Mucosa of rectum (tissue), 2 donors: Measurements from ENCODE around the gene TAGLN3.
A peak's percentile ranks its signal among the peaks of the same experiment; 100 is the strongest.
"Not testable (repeated sequence)": the region's sequence is repeated elsewhere in the genome, so short reads cannot be mapped to it uniquely, and the experiment has no call there.

Experiments used
- H3K27ac ChIP-seq, 2 donors: one replicate each; pipeline ENCODE4 v1.7.0; 2013; ENCODE audit warnings: inconsistent platforms in 2 of 2, low read depth in 2 of 2, low read length in 2 of 2
- H3K27me3 ChIP-seq, 2 donors: one replicate each; pipeline ENCODE4 v1.7.0; 2013; ENCODE audit warnings: low read length in 2 of 2; ENCODE audit not compliant: control insufficient read depth in 2 of 2, insufficient read depth in 2 of 2
- H3K36me3 ChIP-seq, 2 donors: one replicate each; pipeline ENCODE4 v1.7.0; 2013; ENCODE audit warnings: low read length in 2 of 2; ENCODE audit not compliant: control insufficient read depth in 2 of 2, insufficient read depth in 2 of 2
- H3K4me1 ChIP-seq, 2 donors: one replicate each; pipeline ENCODE4 v1.7.0; 2013; ENCODE audit warnings: low read length in 2 of 2, mild to moderate bottlenecking in 1 of 2; ENCODE audit not compliant: control insufficient read depth in 2 of 2, insufficient read depth in 2 of 2
- H3K4me3 ChIP-seq, 2 donors: one replicate each; pipeline ENCODE4 v1.7.0; 2013; ENCODE audit warnings: low read length in 2 of 2
- H3K9ac ChIP-seq, 2 donors: one replicate each; pipeline ENCODE4 v1.7.0; 2013; ENCODE audit warnings: low read length in 2 of 2, low read depth in 1 of 2, mild to moderate bottlenecking in 1 of 2
- H3K9me3 ChIP-seq, 2 donors: one replicate each; pipeline ENCODE4 v1.7.0; 2013; ENCODE audit warnings: low read length in 2 of 2; ENCODE audit not compliant: control insufficient read depth in 2 of 2
- donor health status: healthy.
- donor health status: Normal muscosa, but diverticular disease.

The TAGLN3 gene

DNA sequence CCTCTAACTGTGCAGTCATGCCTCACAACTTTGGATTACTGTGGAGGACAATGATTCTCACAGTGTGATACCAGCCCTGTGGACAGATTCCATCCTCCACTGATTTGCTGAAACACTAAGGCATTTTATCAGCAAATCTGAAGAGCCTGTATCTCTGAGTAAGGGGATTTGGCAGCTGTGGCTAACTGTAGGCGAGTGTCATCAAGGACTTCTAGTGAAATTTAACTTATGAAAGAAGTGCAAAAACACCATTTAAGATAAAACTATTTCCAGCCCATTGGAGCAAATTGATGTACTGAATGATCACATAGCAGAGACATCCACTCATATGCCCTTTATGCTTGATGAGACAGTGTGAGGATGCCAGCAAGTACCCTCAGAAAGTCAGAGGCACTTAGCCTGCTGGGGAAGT, 22.0 kb downstream of the TAGLN3 start:
- Histone ChIP-seq H3K9ac (no peak overlapping the region), H3K4me1 (no peaks in the 10 kb centered on the region), H3K27ac (no peak overlapping the region), H3K9me3 (no peaks in the 10 kb centered on the region), H3K36me3 (no peaks in the 10 kb centered on the region), H3K27me3 (no peaks in the 10 kb centered on the region), H3K4me3 (no peak overlapping the region)

DNA sequence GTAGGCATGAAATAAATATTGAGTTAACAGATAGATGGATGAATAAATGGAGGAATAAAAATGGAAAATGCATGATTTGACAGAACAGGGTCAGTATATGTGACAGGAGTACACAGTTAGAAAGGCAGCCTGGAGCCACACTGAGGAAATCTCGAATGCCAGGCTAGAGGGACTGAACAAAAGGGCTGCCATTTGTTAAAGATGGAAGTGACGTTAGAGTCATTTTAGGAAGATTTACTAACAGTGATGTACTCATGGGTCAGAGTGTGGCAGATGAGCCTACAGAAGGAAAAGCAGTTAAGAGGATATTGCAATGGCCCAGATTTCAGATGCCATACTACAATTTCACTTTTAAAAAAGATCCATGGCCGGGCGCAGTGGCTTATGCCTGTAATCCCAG, 28.4 kb downstream of the TAGLN3 start:
- H3K4me3 ChIP-seq: no peak overlapping the region
- H3K36me3 ChIP-seq: no peaks in the 10 kb centered on the region
- no peaks in the 10 kb centered on the region for H3K27me3 ChIP-seq
- H3K4me1 ChIP-seq: no peaks in the 10 kb centered on the region
- no peaks in the 10 kb centered on the region for H3K9me3 ChIP-seq
- H3K9ac ChIP-seq: no peak overlapping the region
- no peak overlapping the region for H3K27ac ChIP-seq

DNA sequence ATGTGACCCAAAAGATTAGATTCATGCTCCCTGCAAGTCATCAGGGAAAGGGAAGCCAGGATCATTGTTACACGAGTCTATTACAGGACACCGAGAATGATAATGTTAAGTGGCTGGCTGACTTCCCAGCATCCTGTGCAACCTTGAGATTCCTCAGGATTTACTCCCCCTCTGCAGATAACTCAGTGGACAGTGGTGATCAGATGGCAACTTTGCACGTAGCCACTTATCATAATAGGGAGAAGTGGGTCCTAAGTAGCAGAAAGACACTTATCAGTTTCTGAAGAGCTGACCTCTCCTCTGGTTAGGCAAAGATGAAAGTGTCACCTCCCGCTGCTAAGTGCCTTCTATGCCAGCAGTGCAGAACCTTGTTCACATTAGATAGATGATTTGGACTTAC, 29.1 kb downstream of the TAGLN3 start:
- H3K4me1 ChIP-seq: no peaks in the 10 kb centered on the region
- H3K4me3 ChIP-seq: no peak overlapping the region
- no peaks in the 10 kb centered on the region for H3K36me3 ChIP-seq
- no peaks in the 10 kb centered on the region for H3K27me3 ChIP-seq
- H3K9me3 ChIP-seq: no peaks in the 10 kb centered on the region
- H3K9ac ChIP-seq: no peak overlapping the region
- H3K27ac ChIP-seq: no peak overlapping the region

DNA sequence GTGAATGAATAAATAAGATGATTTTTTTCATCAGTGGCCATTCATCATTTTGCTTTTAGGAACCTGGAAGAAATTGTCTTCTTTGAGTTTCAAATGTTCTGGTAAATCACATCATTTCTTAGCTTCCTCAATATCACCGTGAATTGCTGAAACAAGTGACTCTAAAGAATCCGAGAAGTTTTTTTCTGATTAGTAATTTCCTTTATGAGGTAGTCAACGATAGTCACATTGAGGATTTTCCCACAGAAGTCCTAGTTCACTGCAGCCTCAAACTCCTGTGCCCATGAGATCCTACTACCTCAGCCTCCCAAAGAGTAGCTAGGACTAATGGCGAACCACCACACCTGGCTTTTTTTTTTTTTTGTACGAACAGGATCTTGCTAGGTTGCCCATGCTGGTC, 32.2 kb downstream of the TAGLN3 start:
- Histone ChIP-seq H3K9me3 (no peaks in the 10 kb centered on the region), H3K36me3 (no peaks in the 10 kb centered on the region), H3K4me3 (no peak overlapping the region), H3K9ac (no peak overlapping the region), H3K4me1 (no peaks in the 10 kb centered on the region), H3K27ac (no peak overlapping the region), H3K27me3 (no peaks in the 10 kb centered on the region)

DNA sequence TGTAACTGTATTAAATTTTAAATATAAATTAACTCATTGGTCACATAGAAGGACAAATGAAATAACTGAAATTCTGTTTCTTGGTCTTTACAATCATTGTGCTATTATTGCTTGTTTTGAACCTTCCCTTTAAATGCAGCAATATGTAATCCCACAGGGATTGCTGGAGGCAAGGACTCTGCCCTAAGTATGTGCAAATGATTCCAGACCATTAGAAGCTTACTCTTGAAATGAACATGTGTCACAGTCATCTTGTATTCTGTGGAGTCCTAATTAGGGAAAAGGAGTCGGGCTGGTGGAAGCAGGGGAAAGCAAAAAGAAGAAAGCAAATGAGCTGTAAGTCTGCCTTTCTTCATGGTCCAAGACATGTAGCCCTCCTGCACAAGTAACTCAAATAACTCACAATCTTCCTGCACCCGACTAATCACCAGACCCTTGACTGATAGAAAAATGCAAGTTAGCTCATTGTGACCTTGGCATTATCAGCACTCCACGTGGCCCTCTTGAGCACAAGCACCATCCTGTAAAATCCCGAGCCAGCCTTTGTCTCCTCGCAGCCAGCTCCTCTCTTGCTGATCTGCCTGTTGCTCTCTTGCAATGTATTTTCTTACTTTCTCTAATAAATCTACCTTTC, 33.5 kb downstream of the TAGLN3 start:
- Histone ChIP-seq H3K4me3 (no peak overlapping the region), H3K4me1 (no peaks in the 10 kb centered on the region), H3K27ac (no peak overlapping the region), H3K9ac (no peak overlapping the region), H3K9me3 (no peaks in the 10 kb centered on the region), H3K36me3 (no peaks in the 10 kb centered on the region), H3K27me3 (no peaks in the 10 kb centered on the region)

DNA sequence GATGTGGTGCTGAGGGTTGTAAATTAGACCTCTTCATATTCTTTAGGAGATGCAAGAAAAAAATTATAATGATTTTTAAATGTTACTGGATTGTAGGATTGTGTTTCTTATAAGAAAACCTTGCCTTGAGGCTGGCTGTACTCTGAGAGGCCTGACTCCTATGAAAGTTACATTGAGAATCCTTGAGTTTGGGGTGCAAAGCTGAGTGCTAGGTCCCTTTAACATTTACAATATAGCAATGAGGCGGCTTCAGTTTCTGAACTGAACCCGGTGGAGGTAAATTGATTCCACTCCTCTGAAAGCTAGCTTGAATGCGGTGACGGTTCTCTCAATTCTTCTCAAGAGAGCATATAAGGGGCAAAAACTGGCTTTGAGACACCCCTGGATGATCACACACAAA, 35.7 kb downstream of the TAGLN3 start, which contains the start of gene TMPRSS7:
TSS of gene TMPRSS7 (plus strand) at position 301 of the 400 bp plus-strand sequence. CDS start 110 bp downstream, outside the sequence.
- no peaks in the 10 kb centered on the region for H3K4me1 ChIP-seq
- no peaks in the 10 kb centered on the region for H3K27me3 ChIP-seq
- no peak within 1 kb of the TSS for H3K27ac ChIP-seq
- H3K9me3 ChIP-seq: no peaks in the 10 kb centered on the region
- H3K4me3 ChIP-seq: no peak within 1 kb of the TSS
- H3K36me3 ChIP-seq: no peaks in the 10 kb centered on the region
- H3K9ac ChIP-seq: no peak within 1 kb of the TSS

DNA sequence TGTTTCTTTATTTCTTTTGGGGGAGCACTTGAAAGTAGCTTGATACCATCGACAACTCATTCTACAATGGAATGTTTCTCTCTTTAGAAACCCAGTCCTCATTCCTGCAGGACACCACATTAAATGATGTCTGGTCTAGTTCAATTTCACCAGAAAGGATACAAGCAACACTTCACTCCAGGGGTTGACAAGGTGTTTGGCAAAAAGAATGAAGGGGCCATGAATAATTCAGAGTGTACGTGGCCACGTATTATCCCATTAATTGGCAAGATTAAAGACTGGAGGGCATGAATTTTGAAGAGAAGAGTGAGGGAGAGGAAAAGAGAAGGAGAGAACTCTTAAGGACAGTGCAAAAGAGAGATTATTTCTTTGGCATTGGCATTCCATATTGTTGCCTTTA, 36.5 kb downstream of the TAGLN3 start:
- no peak overlapping the region for H3K9ac ChIP-seq
- H3K27ac ChIP-seq: no peak overlapping the region
- H3K27me3 ChIP-seq: no peaks in the 10 kb centered on the region
- no peaks in the 10 kb centered on the region for H3K9me3 ChIP-seq
- H3K36me3 ChIP-seq: no peaks in the 10 kb centered on the region
- no peaks in the 10 kb centered on the region for H3K4me1 ChIP-seq
- no peak overlapping the region for H3K4me3 ChIP-seq

DNA sequence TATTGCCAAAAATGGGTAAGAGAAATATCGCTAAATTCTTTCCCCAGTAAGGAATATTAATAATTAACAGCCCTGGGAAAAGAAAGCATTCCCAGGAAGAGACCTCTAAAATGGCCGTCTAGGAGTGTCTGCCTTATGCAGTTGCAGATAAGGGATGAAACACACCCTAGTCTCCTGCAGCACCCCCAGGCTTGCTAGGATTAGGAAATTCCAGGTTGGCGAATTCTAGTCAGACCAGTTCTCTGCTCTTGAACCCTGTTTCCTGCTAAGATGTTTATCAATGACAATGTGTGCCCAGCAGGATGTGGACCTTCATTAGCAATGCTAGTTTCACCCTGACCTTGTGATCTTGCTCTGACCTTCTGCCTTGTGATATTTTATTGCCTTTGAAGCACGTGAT, 38.5 kb downstream of the TAGLN3 start:
- not testable (repeated sequence) for H3K36me3 ChIP-seq, H3K4me3 ChIP-seq, H3K27ac ChIP-seq, H3K9ac ChIP-seq, H3K4me1 ChIP-seq, H3K9me3 ChIP-seq, H3K27me3 ChIP-seq

DNA sequence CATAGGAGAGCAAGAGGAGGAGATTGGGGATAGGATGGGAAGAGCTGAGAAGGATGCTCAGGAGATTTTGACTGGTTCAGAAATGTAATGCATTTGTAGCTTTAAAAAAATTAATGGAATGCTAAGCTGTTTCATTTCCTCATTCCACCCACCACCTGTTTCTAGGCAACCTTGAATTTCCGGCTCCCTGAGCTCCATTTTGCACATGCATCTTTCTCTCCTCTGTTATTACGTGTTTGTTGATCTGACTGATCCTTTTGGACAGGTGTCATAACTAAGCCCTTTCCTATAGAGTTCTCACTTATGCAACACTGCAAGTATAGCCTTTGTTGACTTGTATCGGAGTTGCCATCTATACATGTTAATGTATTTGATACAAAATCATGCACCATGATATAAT, 40.1 kb downstream of the TAGLN3 start:
- no peaks in the 10 kb centered on the region for H3K4me1 ChIP-seq
- H3K9ac ChIP-seq: no peak overlapping the region
- H3K36me3 ChIP-seq: no peaks in the 10 kb centered on the region
- no peak overlapping the region for H3K27ac ChIP-seq
- H3K27me3 ChIP-seq: no peaks in the 10 kb centered on the region
- H3K9me3 ChIP-seq: no peaks in the 10 kb centered on the region
- H3K4me3 ChIP-seq: no peak overlapping the region

DNA sequence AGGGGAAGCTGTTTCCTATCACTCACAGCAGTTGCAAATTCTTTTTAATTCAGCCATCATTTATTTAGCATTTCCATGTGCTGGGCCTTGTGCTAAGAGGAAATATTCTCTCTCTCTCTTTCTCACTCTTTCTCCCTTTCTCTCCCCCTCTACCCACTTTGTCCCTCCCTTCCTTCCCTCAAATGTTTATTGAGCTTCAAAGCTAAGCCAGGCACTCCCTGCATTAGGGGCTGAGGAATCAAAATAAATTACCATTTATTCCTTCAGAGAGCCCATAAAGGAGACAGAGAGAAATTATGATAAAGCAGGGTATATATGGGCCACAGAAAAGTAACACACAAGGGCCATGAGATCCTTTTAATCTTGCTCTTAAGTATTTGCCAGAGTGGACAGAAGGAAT, 42.6 kb downstream of the TAGLN3 start:
- no peak overlapping the region for H3K27ac ChIP-seq
- H3K4me1 ChIP-seq: no peaks in the 10 kb centered on the region
- no peak overlapping the region for H3K4me3 ChIP-seq
- H3K36me3 ChIP-seq: no peaks in the 10 kb centered on the region
- H3K9ac ChIP-seq: no peak overlapping the region
- no peaks in the 10 kb centered on the region for H3K27me3 ChIP-seq
- no peaks in the 10 kb centered on the region for H3K9me3 ChIP-seq

DNA sequence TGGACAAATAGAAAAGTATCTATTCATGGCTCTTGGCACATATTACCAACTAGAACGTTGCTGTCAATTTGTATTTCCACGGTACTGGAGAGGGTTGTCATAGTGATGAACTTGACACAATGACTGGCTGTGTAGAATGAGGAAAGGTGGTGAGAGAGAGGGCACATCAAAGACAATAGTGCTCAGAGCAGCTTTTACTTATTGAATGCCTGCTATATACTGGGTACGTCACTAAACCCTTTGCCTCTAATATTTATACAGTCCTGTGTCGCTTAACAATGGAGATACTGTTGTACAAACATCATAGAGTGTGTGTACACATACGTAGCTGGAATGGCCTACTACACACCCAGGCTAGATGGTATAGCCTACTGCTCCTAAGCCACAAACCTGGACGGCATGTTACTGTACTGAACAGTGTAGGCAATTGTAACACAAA, 44.1 kb downstream of the TAGLN3 start:
- Histone ChIP-seq H3K4me1 (no peaks in the 10 kb centered on the region), H3K27me3 (no peaks in the 10 kb centered on the region), H3K9me3 (no peaks in the 10 kb centered on the region), H3K36me3 (no peaks in the 10 kb centered on the region), H3K9ac (no peak overlapping the region), H3K27ac (peak overlapping the region; percentile 30 to 52), H3K4me3 (no peak overlapping the region)
